Esophagus muscularis mucosa (tissue), 3 donors: ENCODE results near the gene KIRREL3.

Source experiments
- CTCF ChIP-seq, 3 experiments: fragments of 200-600 bp in 2 of 3; fragments of 450-650 bp in 1 of 3; sonication (generic) in 2 of 3; IDR thresholded peaks; one replicate each; pipeline ENCODE4 v1.5.1; 2017 to 2019; ENCODE audit warnings: antibody characterized with exemption in 3 of 3, mild to moderate bottlenecking in 2 of 3, moderate library complexity in 1 of 3
- POLR2A ChIP-seq: fragments of 450-650 bp; IDR thresholded peaks from one replicate; pipeline ENCODE4 v1.6.1; 2017; ENCODE audit warnings: antibody characterized with exemption, moderate library complexity, mild to moderate bottlenecking, low read depth

- TF ChIP-seq POLR2A (no peak), CTCF (IDR thresholded peaks at IDR 0.05) (no peak)
These were observed 479.4 kb downstream of the KIRREL3 start for GRCh38 chr11:126521196-126521595.
